GM12875 (cell line): Measurements from ENCODE around the gene RFFL.

ENCODE experiments used
- H3K4me3 ChIP-seq: one replicate; pipeline ENCODE4 v1.5.1; 2011; ENCODE audit warnings: low read depth, low read length, control low read depth
- TF ChIP-seq, protein P1 (sequence below): IDR thresholded peaks from 2 replicates; pipeline ENCODE4 v1.5.1; 2011; ENCODE audit warnings: low read depth, mild to moderate bottlenecking, control low read depth, inconsistent platforms, low read length, moderate library complexity, borderline replicate concordance; ENCODE audit not compliant: insufficient read depth

The RFFL gene

DNA sequence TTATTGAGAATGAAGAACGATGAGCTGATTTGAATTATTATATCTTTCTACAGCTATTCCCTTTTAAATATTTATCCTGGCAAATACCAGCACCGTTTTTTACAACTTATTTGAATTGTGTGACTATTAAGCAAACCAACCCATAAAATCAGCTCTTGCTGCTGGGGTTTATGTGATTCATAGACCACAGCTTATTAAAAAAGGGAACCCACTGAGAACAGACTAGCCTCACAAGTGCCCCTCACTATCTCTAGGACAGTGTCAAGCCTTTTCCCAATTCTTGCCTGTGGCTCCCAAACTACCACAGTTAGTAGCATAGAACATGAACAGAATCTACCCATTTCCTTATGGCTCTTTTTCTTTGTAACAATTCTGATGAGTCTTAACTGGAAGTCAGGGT, 89.3 kb downstream of the RFFL start:
- TF ChIP-seq, protein P1, sequence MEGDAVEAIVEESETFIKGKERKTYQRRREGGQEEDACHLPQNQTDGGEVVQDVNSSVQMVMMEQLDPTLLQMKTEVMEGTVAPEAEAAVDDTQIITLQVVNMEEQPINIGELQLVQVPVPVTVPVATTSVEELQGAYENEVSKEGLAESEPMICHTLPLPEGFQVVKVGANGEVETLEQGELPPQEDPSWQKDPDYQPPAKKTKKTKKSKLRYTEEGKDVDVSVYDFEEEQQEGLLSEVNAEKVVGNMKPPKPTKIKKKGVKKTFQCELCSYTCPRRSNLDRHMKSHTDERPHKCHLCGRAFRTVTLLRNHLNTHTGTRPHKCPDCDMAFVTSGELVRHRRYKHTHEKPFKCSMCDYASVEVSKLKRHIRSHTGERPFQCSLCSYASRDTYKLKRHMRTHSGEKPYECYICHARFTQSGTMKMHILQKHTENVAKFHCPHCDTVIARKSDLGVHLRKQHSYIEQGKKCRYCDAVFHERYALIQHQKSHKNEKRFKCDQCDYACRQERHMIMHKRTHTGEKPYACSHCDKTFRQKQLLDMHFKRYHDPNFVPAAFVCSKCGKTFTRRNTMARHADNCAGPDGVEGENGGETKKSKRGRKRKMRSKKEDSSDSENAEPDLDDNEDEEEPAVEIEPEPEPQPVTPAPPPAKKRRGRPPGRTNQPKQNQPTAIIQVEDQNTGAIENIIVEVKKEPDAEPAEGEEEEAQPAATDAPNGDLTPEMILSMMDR = no peak
- H3K4me3 ChIP-seq = no peak overlapping the region

DNA sequence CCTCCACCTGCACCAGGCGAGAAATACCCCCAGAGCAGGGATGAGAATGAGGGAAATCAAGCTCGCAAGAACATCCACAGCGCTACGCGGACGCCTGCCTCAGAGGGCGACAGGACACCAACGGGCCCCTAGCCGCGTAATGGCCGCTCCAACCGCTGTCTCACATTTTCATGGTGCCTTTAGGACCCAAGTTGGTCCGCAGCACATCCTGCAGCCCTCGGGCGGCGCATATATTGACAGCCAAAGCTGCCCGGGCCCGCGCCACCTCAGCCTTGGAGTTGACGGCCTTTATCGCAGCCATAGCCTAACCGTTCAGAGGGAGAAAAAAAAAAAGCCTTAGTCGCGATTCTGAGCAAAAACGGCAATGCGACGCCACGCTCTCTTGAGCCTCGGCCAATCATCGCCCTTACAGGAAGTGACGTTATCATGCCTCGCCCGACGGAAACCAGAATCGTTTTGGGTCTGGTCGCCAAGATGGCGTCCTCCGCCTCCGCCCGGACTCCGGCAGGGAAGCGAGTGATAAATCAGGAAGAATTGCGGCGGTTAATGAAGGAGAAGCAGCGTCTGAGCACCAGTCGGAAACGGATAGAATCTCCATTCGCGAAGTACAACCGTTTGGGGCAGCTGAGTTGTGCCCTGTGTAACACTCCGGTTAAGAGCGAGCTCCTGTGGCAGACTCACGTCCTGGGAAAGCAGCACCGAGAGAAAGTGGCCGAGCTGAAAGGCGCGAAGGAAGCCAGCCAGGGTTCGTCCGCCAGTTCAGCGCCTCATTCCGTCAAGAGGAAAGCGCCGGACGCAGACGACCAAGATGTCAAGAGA, 102.2 kb downstream of the RFFL start, which contains the start of the genes CCT6B and ZNF830:
CCT6B (minus strand) TSS at position 368 of the 819 bp plus-strand sequence; CDS start at position 301, 67 bp downstream.
ZNF830 (plus strand) TSS at position 448 of the 819 bp plus-strand sequence; CDS start at position 475, 27 bp downstream.
- peak within 1 kb of the TSS; percentile 85 for H3K4me3 ChIP-seq
- TF ChIP-seq, protein P1 = no peak

DNA sequence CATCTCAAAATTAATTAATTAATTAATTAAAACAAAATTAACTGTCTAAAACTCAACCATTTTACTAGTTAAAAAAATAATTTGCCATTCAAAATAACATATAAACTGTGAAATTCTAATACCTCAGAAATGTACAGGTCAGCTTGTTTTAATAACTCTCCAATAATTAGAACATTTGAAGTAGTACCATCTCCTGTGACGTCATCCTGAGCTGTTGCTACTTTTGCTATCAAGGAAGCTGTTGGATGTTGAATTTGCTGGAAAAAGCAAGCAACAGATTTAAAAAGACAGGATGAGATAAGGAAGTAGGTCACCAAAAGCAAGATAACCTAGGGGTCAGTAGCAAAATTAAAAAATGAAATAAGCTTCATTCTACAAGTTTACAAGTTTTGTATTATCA, 105.1 kb downstream of the RFFL start:
- no peak overlapping the region for H3K4me3 ChIP-seq
- TF ChIP-seq, protein P1 = no peak
